ENCODE results near the gene IPCEF1. TPM values are rescaled to one million over a fixed set of nuclear protein-coding genes. Genes with fewer than 3 reads are reported as not detected.
A peak's percentile ranks its signal among the peaks of the same experiment; 100 is the strongest.

IPCEF1 gene
- total RNA-seq, 1 donor from 2014 or later: 2.0 TPM

DNA sequence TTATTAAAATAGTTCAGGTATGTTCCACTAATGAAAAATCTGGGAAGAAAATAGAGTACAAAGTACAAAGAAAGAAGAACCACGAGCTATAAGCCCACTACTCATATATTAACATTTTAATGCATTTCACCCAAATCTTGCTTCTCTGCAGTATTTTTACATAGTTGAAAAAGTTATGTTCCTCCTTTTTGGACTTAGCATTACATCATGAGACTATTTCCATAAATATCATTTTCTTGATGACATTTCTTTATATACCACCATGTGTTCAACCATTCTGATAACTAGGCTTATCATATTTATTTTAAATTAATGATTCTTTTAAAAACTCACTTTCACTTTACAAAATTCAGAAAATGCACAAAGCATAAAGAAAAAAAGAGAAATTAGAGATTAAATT, 3.0 kb downstream of the IPCEF1 start:
- TF ChIP-seq, protein P1, sequence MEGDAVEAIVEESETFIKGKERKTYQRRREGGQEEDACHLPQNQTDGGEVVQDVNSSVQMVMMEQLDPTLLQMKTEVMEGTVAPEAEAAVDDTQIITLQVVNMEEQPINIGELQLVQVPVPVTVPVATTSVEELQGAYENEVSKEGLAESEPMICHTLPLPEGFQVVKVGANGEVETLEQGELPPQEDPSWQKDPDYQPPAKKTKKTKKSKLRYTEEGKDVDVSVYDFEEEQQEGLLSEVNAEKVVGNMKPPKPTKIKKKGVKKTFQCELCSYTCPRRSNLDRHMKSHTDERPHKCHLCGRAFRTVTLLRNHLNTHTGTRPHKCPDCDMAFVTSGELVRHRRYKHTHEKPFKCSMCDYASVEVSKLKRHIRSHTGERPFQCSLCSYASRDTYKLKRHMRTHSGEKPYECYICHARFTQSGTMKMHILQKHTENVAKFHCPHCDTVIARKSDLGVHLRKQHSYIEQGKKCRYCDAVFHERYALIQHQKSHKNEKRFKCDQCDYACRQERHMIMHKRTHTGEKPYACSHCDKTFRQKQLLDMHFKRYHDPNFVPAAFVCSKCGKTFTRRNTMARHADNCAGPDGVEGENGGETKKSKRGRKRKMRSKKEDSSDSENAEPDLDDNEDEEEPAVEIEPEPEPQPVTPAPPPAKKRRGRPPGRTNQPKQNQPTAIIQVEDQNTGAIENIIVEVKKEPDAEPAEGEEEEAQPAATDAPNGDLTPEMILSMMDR (IDR thresholded peaks at IDR 0.05): no peak
- TF ChIP-seq POLR2AphosphoS5 (IDR thresholded peaks at IDR 0.05; ENCODE audit: insufficient read depth in 1 of 2, low read depth in 1 of 2) (no peak), POLR2A (IDR thresholded peaks at IDR 0.05) (no peak)
- Histone ChIP-seq H3K27ac (no peak overlapping the region), H3K9me3 (no peaks in the 10 kb centered on the region), H3K4me3 (no peak overlapping the region), H3K27me3 (no peaks in the 10 kb centered on the region), H3K36me3 (no peaks in the 10 kb centered on the region), H3K4me1 (no peaks in the 10 kb centered on the region)
- intact Hi-C loops (cut with DNase I): no loop called here
- DNase-seq (ENCODE audit: extremely low spot score in 2 of 2): no peak

DNA sequence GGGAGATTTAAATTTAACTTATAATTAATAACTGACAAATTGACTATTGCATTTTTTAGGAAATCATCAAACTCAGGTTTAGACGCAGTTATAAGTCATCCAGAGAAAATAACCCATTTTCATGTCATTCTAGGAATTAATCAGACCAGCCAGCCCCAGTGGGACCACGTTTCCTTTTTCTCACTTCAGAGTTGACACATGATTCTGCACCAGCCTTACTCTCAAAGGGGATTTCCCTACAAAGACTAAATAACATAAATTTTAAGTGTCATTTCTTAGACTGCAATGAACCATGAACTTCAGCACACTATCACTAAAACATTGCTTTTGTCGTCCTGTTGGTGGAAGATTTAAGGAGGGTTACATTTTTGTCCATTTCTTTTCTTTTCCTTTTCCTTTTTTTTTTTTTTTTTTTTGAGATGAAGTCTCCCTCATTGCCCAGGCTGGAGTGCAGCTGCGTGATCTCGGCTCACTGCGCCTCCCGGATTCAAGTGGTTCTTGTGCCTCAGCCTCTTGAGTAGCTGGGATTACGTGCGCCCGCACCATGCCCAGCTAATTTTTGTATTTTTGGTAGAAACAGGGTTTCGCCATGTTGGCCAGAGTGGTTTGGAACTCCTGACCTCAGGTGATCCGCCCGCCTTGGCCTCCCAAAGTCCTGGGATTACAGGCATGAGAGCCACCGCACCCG, 3.6 kb downstream of the IPCEF1 start:
- H3K27ac ChIP-seq: no peak overlapping the region
- intact Hi-C loops (cut with DNase I): no loop called here
- TF ChIP-seq, protein P1 (IDR thresholded peaks at IDR 0.05): no peak
- TF ChIP-seq POLR2A (IDR thresholded peaks at IDR 0.05) (no peak), POLR2AphosphoS5 (IDR thresholded peaks at IDR 0.05; ENCODE audit: insufficient read depth in 1 of 2, low read depth in 1 of 2) (no peak)
- no peak overlapping the region for H3K4me3 ChIP-seq
- DNase-seq (ENCODE audit: extremely low spot score in 2 of 2): no peak
- no peaks in the 10 kb centered on the region for H3K9me3 ChIP-seq
- no peaks in the 10 kb centered on the region for H3K27me3 ChIP-seq
- H3K4me1 ChIP-seq: no peaks in the 10 kb centered on the region
- H3K36me3 ChIP-seq: no peaks in the 10 kb centered on the region

DNA sequence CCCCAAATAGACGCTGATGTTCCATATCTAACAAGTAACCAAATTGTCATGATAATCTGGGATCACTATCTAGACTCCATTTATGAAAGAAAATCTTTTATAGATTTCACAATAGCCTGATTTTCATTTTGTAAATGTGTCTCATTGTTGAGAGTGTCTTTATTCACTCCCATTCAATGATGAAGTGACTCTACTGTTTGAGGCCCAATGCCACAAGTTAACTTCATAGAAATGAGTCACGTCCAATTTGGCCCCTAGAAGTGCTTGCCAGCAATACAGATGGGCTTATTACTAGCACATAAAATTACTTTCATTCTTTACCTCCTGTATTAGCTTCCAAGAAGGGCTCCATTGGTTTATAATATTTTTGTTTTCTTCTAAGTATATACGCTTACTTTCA, 6.3 kb downstream of the IPCEF1 start:
- intact Hi-C loops (cut with DNase I): no loop called here

DNA sequence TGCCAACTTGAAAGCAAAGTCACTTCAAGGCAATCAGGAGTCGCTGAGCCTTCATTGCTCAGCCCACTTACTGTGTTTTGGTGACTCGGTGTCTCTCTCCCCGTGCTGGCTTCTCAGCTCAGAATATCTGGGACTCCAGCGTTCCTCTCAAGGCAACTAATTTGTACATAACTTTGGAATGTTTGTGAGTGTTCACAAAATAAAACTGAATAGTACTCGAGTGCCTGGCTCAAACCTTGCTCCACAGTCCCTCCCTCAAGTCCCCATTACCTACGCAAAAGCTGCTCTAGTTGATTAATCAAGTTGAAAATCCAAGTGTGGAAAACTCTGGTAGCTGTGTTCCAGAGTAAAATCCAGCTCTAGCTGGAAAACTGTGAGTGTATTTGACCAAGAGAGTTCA, 8.6 kb downstream of the IPCEF1 start:
- Histone ChIP-seq H3K4me1 (no peaks in the 10 kb centered on the region), H3K36me3 (no peaks in the 10 kb centered on the region), H3K4me3 (no peak overlapping the region), H3K9me3 (no peaks in the 10 kb centered on the region), H3K27ac (no peak overlapping the region), H3K27me3 (no peaks in the 10 kb centered on the region)
- intact Hi-C loops (cut with DNase I): no loop called here
- TF ChIP-seq POLR2A (IDR thresholded peaks at IDR 0.05): no peak
- TF ChIP-seq, protein P1 (IDR thresholded peaks at IDR 0.05): no peak
- DNase-seq (ENCODE audit: extremely low spot score in 2 of 2): no peak

More for the DNA sequence above, 6.3 kb downstream of the IPCEF1 start:
- Histone ChIP-seq H3K4me1 (no peaks in the 10 kb centered on the region), H3K9me3 (no peaks in the 10 kb centered on the region), H3K4me3 (no peak overlapping the region), H3K27ac (no peak overlapping the region), H3K36me3 (no peaks in the 10 kb centered on the region), H3K27me3 (no peaks in the 10 kb centered on the region)
- TF ChIP-seq POLR2AphosphoS5 (IDR thresholded peaks at IDR 0.05; ENCODE audit: insufficient read depth in 1 of 2, low read depth in 1 of 2): no peak
- TF ChIP-seq POLR2A (IDR thresholded peaks at IDR 0.05): no peak
- DNase-seq (ENCODE audit: extremely low spot score in 2 of 2): no peak

DNA sequence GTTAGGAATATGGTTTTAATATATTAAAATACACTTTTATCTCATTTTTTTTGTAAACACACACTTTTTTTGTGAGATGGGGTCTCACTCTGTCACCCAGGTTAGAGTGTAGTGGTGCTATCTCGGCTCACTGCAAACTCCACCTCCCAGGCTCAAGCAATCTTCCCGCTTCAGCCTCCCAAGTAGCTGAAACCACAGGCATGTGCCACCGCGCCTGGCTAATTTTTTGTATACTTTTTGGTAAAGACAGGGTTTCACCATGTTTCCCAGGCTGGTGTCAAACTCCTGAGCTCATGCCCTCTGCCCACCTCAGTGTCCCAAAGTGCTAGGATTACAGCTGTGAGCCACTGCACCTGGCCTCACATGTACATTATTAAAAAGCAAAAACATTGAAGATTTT, 10.8 kb downstream of the IPCEF1 start:
- H3K36me3 ChIP-seq: no peaks in the 10 kb centered on the region
- H3K27ac ChIP-seq: no peak overlapping the region
- H3K4me3 ChIP-seq: no peak overlapping the region
- H3K27me3 ChIP-seq: no peaks in the 10 kb centered on the region
- intact Hi-C loops (cut with DNase I): no loop called here
- no peaks in the 10 kb centered on the region for H3K9me3 ChIP-seq
- no peaks in the 10 kb centered on the region for H3K4me1 ChIP-seq
- no peak for DNase-seq (ENCODE audit: extremely low spot score in 2 of 2)
- no peak for TF ChIP-seq POLR2AphosphoS5 (IDR thresholded peaks at IDR 0.05; ENCODE audit: insufficient read depth in 1 of 2, low read depth in 1 of 2)
- TF ChIP-seq POLR2A (IDR thresholded peaks at IDR 0.05): no peak

DNA sequence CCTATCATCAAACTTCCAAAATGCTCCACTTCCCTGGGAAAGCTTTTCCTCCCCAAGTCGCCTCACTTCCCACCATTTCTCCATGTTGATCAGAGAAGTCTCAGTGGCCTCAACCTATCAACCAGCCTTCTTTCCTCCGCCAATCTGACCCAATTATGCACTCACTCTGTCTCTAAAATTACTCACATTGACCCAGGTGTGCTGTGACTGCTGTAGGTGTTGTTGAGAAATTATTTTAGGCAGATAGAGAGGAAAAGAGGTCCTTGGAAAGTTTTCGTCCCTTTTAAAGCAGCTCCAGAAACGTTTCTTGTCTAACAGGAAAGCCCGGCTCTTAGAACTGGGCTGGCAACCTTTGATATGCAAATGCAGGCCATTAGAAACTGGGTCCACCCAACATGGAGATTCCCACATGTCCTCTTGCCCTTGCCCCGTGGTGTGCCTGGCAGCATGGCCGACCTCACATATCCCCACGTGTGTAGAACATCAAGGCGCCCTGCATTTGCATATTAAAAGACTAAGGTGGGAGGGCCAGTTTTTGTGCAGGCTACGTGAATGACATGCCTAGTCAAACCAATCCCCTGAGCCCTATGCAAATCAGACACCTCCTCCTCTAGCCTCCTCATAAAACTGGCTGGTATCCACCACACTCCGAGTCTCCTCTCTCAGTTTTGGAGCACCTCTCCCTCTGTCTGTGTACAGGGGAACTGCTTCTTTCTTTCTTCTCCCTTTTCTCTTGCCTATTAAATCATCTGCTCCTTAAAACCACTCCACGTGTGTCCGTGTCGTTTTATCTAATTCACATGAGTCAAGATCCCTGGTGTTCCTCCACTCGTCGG, 12.9 kb downstream of the IPCEF1 start:
- Histone ChIP-seq H3K4me3 (no peak overlapping the region), H3K27me3 (no peaks in the 10 kb centered on the region), H3K27ac (no peak overlapping the region), H3K4me1 (no peaks in the 10 kb centered on the region), H3K9me3 (no peaks in the 10 kb centered on the region), H3K36me3 (no peaks in the 10 kb centered on the region)
- no peak for DNase-seq (ENCODE audit: extremely low spot score in 2 of 2)
- TF ChIP-seq, protein P1 (IDR thresholded peaks at IDR 0.05): peak in 1 of 3 experiments; percentile 18
- TF ChIP-seq POLR2AphosphoS5 (IDR thresholded peaks at IDR 0.05; ENCODE audit: insufficient read depth in 1 of 2, low read depth in 1 of 2) (peak in 1 of 2 donors; percentile 7), POLR2A (IDR thresholded peaks at IDR 0.05) (no peak)
- intact Hi-C loops (cut with DNase I): no loop called here
